ENCODE results near the gene CPSF7.

Gene CPSF7

GRCh38 chr11:61418136-61418535 is 11.6 kb downstream of the CPSF7 start:
- Histone ChIP-seq H3K27ac (ENCODE audit: extremely low read depth, low read depth, low read length) (no peak overlapping the region), H3K4me1 (ENCODE audit: control insufficient read depth, insufficient read depth, low read length) (no peaks in the 10 kb centered on the region), H3K9me3 (ENCODE audit: control insufficient read depth, insufficient read depth, low read depth, low read length) (no peaks in the 10 kb centered on the region), H3K4me3 (ENCODE audit: low read depth, low read length) (no peak overlapping the region), H3K36me3 (ENCODE audit: control insufficient read depth in 2 of 2, insufficient read depth in 1 of 2, low read length in 2 of 2) (peaks cover 55 to 98% of the 10 kb centered on the region in 2 experiments)
- POLR2A ChIA-PET: no interaction called here
- CTCF ChIA-PET: interaction anchor here (1.1 to 1.2 kb wide), 2 partner anchors 11 to 12 kb away, joined by 3 read pairs; partner anchors contain the start of gene SDHAF2
- no peak for TF ChIP-seq HOXC10 (CRISPR knock-in tag; IDR thresholded peaks at IDR 0.05)
- TF ChIP-seq ZNF302 (tag by site-specific recombination; IDR thresholded peaks at IDR 0.05; ENCODE audit: low read depth): no peak
- TF ChIP-seq ZNF600 (tag by site-specific recombination; IDR thresholded peaks at IDR 0.05): no peak
- no peak for TF ChIP-seq ZNF366 (tag by site-specific recombination; conservative IDR thresholded peaks at IDR 0.05)
- no peak for TF ChIP-seq ZNF133 (tag by site-specific recombination; IDR thresholded peaks at IDR 0.05)
- no peak for TF ChIP-seq ZNF548 (tag by site-specific recombination; IDR thresholded peaks at IDR 0.05)
- TF ChIP-seq KLF17 (tag by site-specific recombination; IDR thresholded peaks at IDR 0.05): no peak
- no peak for TF ChIP-seq ELK4 (IDR thresholded peaks at IDR 0.05; ENCODE audit: borderline replicate concordance, low read depth, low read length)

- H3K9me3 ChIP-seq (ENCODE audit: control insufficient read depth, insufficient read depth, low read depth, low read length): no peaks in the 10 kb centered on the region
- no peak overlapping the region for H3K27ac ChIP-seq (ENCODE audit: extremely low read depth, low read depth, low read length)
- H3K4me1 ChIP-seq (ENCODE audit: control insufficient read depth, insufficient read depth, low read length): no peaks in the 10 kb centered on the region
- TF ChIP-seq ZNF626 (tag by site-specific recombination; IDR thresholded peaks at IDR 0.05) (no peak), ZNF324 (tag by site-specific recombination; IDR thresholded peaks at IDR 0.05) (no peak), ZNF280C (tag by site-specific recombination; IDR thresholded peaks at IDR 0.05) (no peak), ZNF391 (tag by site-specific recombination; IDR thresholded peaks at IDR 0.05; ENCODE audit: borderline replicate concordance, low read depth) (no peak), ZNF830 (tag by site-specific recombination; IDR thresholded peaks at IDR 0.05; ENCODE audit: low read depth) (no peak), TRIM28 (IDR thresholded peaks at IDR 0.05; ENCODE audit: borderline replicate concordance, low read length) (no peak), SETDB1 (IDR thresholded peaks at IDR 0.05; ENCODE audit: insufficient read length, low read length) (no peak), ZNF211 (tag by site-specific recombination; IDR thresholded peaks at IDR 0.05; ENCODE audit: low read depth) (no peak), HOXD13 (CRISPR knock-in tag; IDR thresholded peaks at IDR 0.05; ENCODE audit: borderline replicate concordance) (no peak)
- ChIA-PET POLR2A (no interaction called here), CTCF (interaction anchor here (1.1 to 1.2 kb wide), 2 partner anchors 11 to 13 kb away, joined by 3 read pairs; partner anchors contain the start of gene SDHAF2)
- H3K36me3 ChIP-seq (ENCODE audit: control insufficient read depth in 2 of 2, insufficient read depth in 1 of 2, low read length in 2 of 2): peaks cover 55 to 100% of the 10 kb centered on the region in 2 experiments
- no peak overlapping the region for H3K4me3 ChIP-seq (ENCODE audit: low read depth, low read length)
These were observed 12.1 kb downstream of the CPSF7 start for GRCh38 chr11:61417670-61418069.

GRCh38 chr11:61416941-61417340 is 12.8 kb downstream of the CPSF7 start:
- POLR2A ChIA-PET: no interaction called here
- Histone ChIP-seq H3K4me1 (ENCODE audit: control insufficient read depth, insufficient read depth, low read length) (no peaks in the 10 kb centered on the region), H3K36me3 (ENCODE audit: control insufficient read depth in 2 of 2, insufficient read depth in 1 of 2, low read length in 2 of 2) (peaks cover 56 to 100% of the 10 kb centered on the region in 2 experiments), H3K9me3 (ENCODE audit: control insufficient read depth, insufficient read depth, low read depth, low read length) (no peaks in the 10 kb centered on the region), H3K4me3 (ENCODE audit: low read depth, low read length) (no peak overlapping the region), H3K27ac (ENCODE audit: extremely low read depth, low read depth, low read length) (no peak overlapping the region)
- CTCF ChIA-PET: interaction anchor here (1.1 kb wide), 1 partner anchor 14 kb away, joined by 3 read pairs; the partner anchor contains the start of gene SDHAF2
- TF ChIP-seq ZNF16 (tag by site-specific recombination; IDR thresholded peaks at IDR 0.05; ENCODE audit: low read depth): no peak
- no peak for TF ChIP-seq ZNF544 (tag by site-specific recombination; IDR thresholded peaks at IDR 0.05)
- TF ChIP-seq ZNF423 (tag by site-specific recombination; IDR thresholded peaks at IDR 0.05): no peak
- no peak for TF ChIP-seq ZNF404 (tag by site-specific recombination; IDR thresholded peaks at IDR 0.05)
- no peak for TF ChIP-seq ZNF138 (tag by site-specific recombination; IDR thresholded peaks at IDR 0.05; ENCODE audit: borderline replicate concordance)
- TF ChIP-seq TCF7L2 (IDR thresholded peaks at IDR 0.05; ENCODE audit: borderline replicate concordance, low read depth, low read length): no peak
- no peak for TF ChIP-seq ZNF600 (tag by site-specific recombination; IDR thresholded peaks at IDR 0.05)
- no peak for TF ChIP-seq ZNF76 (tag by site-specific recombination; IDR thresholded peaks at IDR 0.05; ENCODE audit: borderline replicate concordance, low read depth)
- no peak for TF ChIP-seq FEZF1 (tag by site-specific recombination; IDR thresholded peaks at IDR 0.05)
- TF ChIP-seq REST (tag by site-specific recombination; IDR thresholded peaks at IDR 0.05): no peak

All from HEK293 (cell line).